DMS53 treated with DMSO at 0.1 percent for 48 hours (cell line): ENCODE measurements around the gene SLC35F4.
"Not testable (repeated sequence)": the region's sequence is repeated elsewhere in the genome, so short reads cannot be mapped to it uniquely, and the experiment has no call there.

Experiments used
- DNase-seq: peaks from one replicate; lab custom pipeline; 2025; ENCODE audit not compliant: unreplicated experiment; lab: John Stamatoyannopoulos, UW

SLC35F4 gene

DNA sequence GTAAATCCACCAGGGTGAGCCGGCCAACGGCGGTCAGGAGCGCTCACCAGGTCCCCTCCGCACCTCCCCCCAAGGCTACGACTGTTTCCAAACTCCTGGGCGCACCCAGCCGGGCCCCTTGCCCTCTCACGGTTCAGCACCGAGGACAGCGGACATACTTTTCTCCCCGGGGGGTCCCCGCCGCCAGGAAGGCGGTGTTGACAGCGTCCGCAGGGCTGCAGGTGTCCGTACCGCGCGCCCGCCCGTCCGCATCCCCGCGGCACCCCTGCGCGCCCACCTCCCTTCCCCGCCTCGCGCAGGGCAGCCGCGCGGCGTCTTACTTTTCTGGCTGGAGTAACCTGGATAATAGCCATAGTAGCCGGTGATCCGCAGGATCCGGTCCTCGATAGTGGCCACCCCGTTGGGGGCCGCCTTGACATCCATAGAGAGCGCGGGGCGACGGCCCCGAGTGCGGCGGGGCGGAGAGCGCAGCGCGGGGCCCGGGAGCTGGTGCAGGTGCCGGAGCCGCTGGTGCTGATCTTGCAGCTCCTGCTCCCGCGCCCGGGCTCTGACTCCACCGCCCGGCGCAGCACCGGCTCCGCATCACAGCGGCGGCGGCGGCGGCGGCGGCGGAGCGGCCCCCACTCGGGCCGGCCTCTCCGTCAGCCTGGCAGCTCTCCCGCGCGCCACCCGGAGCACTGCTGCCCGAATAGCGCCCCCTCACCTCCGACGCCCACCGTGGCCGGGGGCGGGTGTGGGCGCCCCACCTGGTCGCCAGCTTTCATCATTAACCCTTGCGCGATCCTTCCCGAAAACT is at the start of gene SLC35F4:
Gene SLC35F4 (minus strand): TSS at position 690 of the 796 bp plus-strand sequence.
- no peak for DNase-seq

DNA sequence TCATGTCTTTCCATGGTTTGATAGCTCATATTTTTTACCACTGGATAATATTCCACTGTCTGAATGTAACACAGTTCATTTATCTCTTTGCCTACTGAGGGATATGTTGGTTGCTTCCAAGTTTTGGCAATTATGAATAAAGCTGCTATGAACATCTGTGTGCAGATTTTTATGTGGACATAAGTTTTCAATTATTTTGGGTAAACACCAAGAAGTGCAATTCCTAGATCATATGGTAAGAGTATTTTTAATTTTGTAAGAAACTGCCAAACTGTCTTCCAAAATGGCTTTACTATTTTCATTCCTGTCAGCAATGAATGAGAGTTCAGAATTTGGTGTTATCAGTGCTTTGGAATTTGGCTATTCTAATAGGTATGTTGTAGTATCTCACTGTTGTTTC is 43.7 kb upstream of the SLC35F4 start:
- DNase-seq: no peak

DNA sequence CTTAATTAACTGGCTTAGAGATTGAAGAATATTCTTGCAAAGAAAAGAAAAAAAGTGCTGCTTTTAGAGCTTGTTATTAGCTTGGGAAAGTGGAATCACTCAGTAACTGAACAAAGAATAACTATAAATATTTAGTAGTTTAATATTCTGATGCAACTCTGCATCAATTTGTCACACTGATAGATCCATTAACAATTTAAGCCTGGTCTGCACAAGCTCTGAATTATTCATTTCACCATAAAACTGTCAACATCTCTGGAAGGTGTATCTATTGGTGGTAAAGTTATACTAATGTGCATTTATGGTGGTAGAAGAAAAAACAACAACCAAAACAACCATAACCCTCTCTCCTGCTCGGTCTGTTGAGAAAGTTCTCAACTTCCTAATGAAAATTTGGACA is 38.1 kb upstream of the SLC35F4 start:
- DNase-seq: no peak

DNA sequence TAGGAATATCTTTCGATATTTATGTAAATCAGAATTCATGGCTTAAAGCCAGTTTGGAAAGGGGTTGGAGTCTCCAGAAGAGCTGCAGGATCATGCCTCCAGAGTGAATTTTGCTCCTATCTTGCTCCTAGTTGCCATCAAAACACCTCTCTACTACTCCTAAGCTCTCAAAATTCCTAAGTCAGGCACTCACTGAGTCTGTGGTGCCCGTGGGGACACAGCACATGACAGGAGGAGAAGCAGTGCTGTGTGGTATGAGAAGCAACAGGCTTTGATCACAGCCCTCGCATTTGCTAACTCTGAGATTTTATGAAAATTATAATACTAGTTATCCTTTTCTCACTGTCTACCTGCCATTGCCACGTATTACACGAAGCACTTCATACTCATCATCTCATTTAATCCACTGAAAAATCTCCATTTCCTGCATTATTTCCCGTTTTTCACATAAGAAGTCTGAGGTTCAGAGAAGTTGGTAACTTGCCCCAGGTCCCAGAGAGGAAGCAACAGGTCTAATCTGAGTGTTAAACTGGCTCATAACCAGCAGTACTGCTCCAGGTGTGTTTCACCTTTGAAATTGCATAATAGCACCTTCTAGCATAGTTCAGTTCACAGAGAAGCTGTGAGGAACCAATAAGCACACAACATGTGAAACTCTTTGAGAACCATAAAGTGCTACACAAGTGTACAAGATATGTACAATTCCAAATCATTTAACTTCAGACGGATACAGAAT is 33.1 kb upstream of the SLC35F4 start:
- DNase-seq: no peak

- DNase-seq: no peak
Measured at GRCh38 chr14:57897144-57897748, 31.4 kb upstream of the SLC35F4 start.

DNA sequence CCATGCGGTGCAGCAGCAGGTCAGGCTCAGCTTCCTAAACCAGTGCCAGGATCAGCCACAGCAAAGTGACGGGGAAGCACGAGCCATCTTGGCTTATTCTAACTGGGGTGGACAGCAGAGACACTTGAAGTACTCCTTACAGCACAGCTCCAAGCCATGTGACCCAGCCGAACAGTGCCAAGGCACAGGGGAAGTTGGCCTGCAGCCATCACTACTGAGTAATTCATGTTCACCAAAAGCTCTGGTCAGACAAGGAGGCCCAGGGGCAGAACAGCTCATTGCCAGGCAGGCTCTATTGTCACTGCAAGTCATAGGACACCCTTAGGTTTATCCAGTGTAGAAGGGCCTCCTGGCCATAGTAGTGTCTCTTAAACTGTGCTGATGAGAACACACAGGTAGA is 23.4 kb upstream of the SLC35F4 start:
- no peak for DNase-seq

DNA sequence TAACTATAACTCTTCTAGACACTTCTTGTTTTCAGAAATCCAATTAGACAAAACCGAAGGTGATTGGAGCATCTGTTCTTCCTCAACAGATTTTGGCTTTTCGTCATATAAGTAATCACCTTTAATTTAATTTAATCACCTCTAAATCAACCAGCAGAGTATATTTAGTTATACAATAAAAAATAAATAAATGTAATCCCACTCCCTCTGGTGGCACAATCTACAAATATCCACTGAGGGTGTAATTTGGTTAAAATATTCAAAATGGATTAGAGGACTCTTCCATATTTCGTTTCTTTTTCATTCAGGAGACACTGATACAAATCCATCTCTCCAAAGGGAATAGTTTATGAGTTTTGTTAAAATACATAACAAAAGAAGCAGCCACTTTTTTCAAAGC is 18.3 kb upstream of the SLC35F4 start:
- no peak for DNase-seq

- no peak for DNase-seq
Measured at GRCh38 chr14:57883061-57883460, 17.2 kb upstream of the SLC35F4 start.

DNA sequence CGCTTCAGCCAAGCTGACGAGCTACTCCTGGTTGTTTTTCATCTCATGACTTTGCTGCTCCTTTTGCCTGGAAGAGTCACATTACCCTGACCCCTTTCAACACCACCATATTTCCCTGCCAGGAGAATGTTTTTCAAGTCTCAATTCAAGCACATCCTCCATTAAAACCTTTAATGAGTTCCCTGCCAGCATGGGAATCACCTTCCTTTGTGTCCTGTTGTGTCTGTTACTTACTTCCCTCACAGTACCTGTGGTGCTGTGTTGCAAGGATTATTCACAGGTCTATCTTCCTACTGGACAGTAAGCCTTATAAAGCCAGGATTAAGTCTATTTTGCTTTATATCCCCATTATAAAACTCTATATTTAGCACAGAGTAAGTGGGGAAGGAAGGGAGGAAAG is 13.6 kb upstream of the SLC35F4 start:
- no peak for DNase-seq

- no peak for DNase-seq
Measured at GRCh38 chr14:57875985-57876384, 10.1 kb upstream of the SLC35F4 start.

- DNase-seq: no peak
Measured at GRCh38 chr14:57875296-57875695, 9.4 kb upstream of the SLC35F4 start.

DNA sequence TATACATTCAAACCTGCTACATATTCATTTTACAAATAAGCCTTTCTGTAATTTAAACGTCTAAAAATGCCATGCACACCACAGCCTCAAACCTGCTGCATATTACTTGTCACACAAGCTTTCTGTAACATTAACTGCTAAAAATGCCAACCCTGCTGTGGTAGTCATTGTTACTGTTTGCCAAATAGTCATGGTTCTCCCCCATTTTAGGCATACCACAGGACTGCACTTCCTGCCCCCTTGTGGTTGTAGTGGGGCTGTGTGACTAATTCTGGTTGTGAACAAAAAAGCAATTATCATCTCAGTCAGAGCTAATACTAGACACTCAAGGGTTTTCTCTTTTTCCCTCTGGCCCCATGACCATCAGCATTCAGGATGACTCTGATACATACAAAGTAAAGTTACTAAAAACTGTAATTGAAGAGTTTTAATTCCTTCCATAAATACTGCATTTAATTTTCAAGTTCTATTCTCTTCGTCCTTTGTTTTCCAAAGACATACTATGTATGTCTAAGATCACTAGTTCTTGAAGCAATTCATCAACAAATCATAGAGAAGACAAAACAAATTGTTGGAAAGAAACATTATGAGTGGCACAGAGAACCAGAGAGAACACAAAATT is 5.7 kb upstream of the SLC35F4 start:
- peak; percentile 17 for DNase-seq

DNA sequence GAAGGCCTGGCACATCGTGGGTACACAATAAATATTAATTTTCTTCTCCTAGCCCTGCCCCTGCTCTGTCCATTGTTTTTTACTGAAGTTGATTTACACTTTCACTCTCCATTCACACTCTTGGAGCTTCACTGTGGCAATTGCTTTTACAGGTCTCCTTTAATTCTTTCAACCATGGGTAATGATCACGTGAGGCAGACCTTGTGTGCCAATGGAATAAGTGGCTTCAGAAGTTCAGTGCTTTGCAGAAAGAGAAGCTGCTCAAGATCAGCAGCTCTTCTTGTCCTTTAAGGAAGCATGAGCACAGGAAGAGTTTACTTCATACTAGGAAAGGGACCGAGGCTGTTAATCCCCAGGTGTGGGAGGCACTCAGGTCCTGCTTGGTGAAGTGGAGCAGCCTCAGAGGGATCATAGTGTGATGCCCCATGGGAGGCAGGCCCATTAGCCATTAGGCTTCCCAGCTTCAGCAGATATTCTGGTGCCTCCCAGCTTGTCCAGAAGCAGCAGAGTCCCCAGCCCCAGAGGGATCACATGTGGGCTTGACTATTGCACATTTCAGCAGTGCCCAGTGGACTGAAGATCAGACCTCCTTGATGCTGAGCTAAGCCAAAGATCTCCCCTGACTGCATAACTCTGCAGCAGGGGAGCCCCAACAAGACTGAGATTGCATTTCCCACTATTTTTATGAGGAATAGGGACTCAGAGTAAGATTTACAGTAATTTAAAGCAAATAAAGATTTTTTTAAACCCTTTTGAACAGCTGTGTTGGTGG is 5.0 kb upstream of the SLC35F4 start:
- DNase-seq: no peak

- no peak for DNase-seq
Measured at GRCh38 chr14:57869617-57870016, 3.7 kb upstream of the SLC35F4 start.

GRCh38 chr14:57866199-57866705 is 360 bp upstream of the SLC35F4 start:
- no peak for DNase-seq

DNA sequence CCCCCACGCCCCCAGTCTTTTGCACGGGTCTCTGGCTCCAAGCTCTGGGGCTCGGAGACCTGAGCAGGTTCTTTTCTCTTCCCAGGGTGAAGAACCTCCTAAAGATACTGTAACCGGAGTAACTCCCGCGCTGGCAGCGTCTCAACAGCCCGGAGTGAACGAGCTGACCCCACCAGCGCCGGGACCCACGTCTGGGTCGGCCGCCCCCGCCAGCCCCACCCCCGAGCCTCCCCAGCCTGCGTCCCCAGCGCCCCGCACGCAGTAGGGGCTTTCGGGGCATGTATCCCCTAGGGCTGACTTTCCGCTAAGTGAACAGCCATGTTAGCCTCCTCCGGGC is 858 bp downstream of the SLC35F4 start:
- no peak for DNase-seq

DNA sequence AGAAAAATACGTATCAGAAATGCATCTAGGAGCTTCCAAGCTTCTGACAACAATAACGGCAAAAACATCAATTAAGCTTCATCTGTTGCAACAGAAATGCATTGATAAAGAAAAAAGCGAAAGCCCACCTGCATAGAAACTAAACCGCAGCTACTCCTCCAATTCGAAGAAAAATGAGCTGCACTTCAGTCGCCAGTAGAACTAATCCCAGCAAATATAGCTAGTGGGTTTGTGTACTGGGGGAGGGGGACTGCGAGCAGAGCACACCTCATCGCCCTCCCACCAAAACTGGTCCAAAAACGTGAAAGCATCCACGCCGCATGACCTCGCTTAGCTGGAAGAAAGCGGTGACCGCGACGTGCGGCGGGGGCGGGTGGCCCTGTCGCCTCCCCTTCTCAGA is 1.2 kb downstream of the SLC35F4 start:
- no peak for DNase-seq

- no peak for DNase-seq
Measured at GRCh38 chr14:57863471-57863870, 2.4 kb downstream of the SLC35F4 start.

DNA sequence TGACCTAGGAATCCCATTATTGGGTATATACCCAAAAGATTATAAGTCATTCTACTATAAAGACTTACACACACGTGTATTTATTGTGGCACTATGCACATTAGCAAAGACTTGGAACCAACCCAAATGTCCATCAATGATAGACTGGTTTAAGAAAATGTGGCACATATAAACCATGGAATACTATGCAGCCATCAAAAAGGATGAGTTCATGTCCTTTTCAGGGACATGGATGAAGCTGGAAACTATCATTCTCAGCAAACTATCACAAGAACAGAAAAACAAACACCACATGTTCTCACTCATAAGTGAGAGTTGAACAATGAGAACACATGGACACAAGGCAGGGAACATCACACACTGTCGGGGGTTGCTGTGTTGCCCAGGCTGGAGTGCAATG is 10.2 kb downstream of the SLC35F4 start:
- not testable (repeated sequence) for DNase-seq

DNA sequence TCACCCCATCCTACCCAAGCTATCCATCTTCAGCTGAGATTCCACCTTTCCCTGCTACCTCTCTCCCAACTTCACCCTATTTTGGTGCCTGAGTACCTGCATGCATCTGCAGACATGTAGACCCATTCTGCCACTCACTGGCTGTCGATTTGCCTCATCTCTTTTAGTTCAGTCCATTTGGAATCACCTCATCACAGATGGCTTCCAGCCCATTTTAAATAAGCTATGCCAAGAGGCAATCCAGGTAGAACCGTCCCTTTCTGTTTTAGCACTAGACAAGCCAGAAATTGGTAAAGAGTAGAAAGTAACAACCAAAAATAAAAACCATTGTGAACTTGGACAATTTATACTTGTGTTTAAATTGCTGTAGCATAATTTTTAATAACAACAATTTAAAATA is 11.3 kb downstream of the SLC35F4 start:
- DNase-seq: no peak

- no peak for DNase-seq
Measured at GRCh38 chr14:57851354-57851753, 14.5 kb downstream of the SLC35F4 start.
